ENCODE measurements around the gene METTL27.
"Not testable (repeated sequence)": the region's sequence is repeated elsewhere in the genome, so short reads cannot be mapped to it uniquely, and the experiment has no call there.

The METTL27 gene

DNA sequence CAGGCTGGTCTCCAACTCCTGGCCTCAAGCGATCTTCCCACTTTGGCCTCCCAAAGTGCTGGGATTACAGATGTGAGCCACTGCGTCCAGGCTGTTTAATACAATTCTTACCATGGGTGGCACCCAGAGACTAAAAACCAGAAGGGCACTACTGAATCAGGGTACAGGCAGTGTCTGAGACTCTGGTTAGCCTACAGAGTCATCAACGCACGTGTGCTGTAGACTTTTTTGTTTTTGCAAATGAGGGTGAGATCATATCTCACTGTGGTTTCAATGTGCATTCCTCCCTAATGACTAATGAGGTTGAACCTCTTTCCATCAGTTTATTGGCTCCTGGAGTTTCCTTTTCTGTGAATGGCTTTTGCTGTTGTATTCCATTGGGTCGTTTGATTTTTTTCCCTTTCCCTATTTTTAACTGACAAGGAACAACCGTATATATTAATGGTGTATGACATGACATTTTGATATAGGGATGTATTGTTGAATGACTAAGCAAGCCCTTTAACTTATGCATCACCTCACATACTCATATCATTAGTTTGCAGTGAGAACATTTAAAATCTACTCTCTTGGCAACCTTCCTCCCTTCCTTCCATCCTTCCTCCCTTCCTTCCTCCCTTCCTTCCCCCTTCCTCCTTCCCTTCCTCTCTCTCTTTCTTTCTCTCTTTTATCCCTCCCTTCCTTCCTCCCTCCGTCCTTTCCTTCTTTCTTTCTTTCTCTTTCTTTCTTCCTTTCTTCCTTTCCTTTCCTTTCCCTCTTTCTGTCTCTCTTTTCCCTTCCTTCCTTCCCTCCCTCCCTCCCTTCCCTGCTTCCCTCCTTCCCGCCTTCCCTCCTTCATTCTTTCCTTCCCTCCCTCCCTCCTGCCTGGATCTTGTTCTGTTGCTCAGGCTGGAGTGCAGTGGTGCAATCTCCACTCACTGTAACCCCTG, 9.4 kb upstream of the METTL27 start:
- DNase-seq (ENCODE audit: low spot score in 2 of 2) (no peak), ATAC-seq (peak; percentile 98)
- no peaks in the 10 kb centered on the region for H3K36me3 Mint-ChIP-seq
- peak overlapping the region; percentile 79 for H3K27ac Mint-ChIP-seq
- H3K4me3 Mint-ChIP-seq, result no peak overlapping the region
- no peaks in the 10 kb centered on the region for H3K9me3 Mint-ChIP-seq
- peaks cover 29% of the 10 kb centered on the region for H3K4me1 Mint-ChIP-seq

DNA sequence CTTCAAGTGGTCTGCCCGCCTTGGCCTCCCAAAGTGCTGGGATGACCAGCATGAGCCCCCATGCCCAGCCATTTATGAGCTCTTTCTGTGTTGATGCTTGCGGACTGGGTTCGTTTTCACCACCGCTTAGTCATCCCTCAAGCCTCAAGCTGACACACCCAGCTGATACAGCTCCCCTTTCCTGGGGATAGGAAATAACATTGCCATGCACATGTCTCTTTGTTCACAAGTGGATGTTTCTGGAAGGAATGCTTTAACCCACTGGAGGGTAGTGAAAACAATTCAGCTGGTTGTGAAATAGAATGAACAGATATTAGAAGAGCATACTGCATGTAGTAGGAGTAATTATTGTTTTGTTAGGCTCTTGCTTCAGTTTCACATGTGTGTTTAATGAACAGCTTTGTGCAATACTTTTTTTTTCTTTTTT, 8.5 kb upstream of the METTL27 start:
- Mint-ChIP-seq H3K27ac (peak overlapping the region; percentile 79), H3K4me1 (peaks cover 28% of the 10 kb centered on the region), H3K4me3 (no peak overlapping the region), H3K36me3 (no peaks in the 10 kb centered on the region), H3K9me3 (no peaks in the 10 kb centered on the region)
- no peak for DNase-seq (ENCODE audit: low spot score in 2 of 2)
- no peak for ATAC-seq

DNA sequence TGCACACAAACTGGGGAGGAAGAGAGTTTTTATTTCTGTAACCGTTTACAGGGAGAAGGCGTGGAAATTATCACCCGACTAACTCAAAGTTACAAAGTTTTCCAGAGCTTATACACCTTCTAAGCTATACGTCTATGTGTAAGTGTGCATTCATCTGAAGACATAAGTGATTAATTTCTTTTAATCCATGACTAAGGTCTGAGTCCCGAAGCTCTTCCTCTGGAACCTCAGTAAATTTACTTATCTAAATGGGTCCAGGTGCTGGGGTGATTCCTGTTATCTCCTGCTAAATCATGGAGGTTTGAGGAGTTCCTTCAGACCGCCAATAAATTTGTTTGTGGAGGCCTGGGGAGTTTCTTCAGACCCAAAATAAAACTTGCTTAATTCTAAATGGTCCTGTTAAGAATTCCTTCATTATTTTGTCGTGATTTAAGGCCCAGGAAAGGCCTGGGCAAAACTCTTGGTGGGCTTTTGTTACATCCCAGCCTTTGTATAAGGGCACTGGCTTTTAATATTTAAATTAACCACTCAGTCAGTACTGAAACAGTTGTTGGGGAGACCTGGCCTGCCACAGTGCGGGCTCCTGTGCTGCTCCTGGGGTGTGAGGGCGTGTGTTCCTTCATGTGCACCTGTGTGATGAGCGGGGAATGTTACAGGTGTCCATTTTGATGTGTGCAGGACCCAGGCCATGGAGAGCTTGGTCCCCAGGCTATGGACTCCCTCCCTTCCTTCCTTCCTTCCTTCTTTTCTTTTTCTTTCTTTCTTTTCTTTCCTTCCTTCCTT, 5.8 kb upstream of the METTL27 start:
- Mint-ChIP-seq H3K4me1 (peaks cover 29% of the 10 kb centered on the region), H3K36me3 (no peaks in the 10 kb centered on the region), H3K4me3 (no peak overlapping the region), H3K9me3 (no peaks in the 10 kb centered on the region), H3K27ac (no peak overlapping the region)
- ATAC-seq (no peak), DNase-seq (ENCODE audit: low spot score in 2 of 2) (no peak)

DNA sequence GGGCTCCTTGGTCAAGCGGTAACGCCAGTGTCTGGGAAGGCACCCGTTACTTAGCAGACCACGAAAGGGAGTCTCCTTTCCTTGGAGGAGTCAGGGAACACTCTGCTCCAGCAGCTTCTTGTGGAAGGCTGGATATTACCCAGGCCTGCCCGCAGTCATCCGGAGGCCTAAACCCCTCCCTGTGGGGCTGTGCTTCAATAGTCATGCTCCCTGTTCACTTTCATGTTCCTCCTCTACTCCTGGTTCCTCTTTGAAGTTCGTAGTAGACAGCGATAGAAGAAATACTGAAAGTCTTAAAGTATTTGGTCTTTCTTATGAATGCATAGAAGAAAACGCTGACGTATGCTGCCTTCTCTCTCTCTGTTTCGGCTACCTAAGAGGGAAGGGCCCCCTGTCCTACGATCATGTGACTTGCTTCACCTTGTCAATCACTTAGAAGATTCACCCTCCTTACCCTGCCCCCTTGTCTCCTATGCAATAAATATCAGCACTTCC, 3.4 kb upstream of the METTL27 start:
- H3K36me3 Mint-ChIP-seq; H3K9me3 Mint-ChIP-seq; DNase-seq (ENCODE audit: low spot score in 2 of 2); H3K4me3 Mint-ChIP-seq; H3K27ac Mint-ChIP-seq; ATAC-seq: not testable (repeated sequence)
- H3K4me1 Mint-ChIP-seq, result peaks cover 20% of the 10 kb centered on the region

DNA sequence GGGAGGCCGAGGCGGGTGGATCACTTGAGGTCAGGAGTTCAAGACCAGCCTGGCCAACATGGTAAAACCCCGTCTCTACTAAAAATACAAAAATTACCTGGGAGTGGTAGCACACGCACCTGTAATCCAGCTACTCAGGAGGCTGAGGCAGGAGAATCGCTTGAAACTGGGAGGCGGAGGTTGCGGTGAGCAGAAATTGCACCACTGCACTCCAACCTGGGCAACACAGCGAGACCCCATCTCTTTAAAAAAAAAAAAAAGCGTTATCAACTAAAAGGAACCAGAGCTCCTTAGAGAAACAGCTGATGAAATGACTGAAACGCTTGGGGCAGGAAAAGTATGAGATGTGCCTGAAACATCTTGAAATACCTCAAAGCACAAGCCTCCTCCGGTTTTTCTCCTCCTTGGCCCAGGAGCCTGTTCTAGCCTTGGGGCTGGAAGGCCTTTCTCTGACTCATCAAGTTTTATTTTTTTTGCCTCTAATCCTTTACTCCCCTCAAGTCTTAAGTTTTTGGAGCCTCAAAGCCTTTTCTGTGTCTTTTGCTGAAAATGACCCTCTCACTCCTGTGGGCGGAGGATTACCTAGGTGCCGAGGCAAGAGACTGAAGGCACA, 2.6 kb upstream of the METTL27 start:
- Mint-ChIP-seq H3K4me1 (peaks cover 18% of the 10 kb centered on the region), H3K4me3 (no peak overlapping the region), H3K9me3 (no peaks in the 10 kb centered on the region), H3K36me3 (no peaks in the 10 kb centered on the region), H3K27ac (no peak overlapping the region)
- DNase-seq (ENCODE audit: low spot score in 2 of 2) (no peak), ATAC-seq (no peak)

DNA sequence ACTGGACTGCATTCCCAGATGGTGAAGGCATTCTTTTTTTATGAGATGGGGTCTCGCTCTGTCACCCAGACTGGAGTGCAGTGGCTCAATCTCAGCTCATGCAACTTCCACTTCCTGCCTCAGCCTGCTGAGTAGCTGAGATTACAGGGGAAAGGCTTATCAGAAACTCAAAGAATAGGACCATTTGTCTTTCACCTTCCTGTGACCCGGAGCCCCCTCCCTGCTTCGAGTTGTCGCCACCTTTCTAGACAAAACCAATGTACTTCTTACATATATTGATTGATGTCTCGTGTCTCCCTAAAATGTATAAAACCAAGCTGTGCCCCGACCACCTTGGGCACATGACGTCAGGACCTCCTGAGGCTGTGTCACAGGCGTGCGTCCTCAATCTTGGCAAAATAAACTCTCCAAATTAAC, 1.8 kb upstream of the METTL27 start:
- DNase-seq (ENCODE audit: low spot score in 2 of 2), result no peak
- ATAC-seq, result no peak
- no peaks in the 10 kb centered on the region for H3K9me3 Mint-ChIP-seq
- no peaks in the 10 kb centered on the region for H3K36me3 Mint-ChIP-seq
- H3K27ac Mint-ChIP-seq, result no peak overlapping the region
- no peak overlapping the region for H3K4me3 Mint-ChIP-seq
- peaks cover 18% of the 10 kb centered on the region for H3K4me1 Mint-ChIP-seq

DNA sequence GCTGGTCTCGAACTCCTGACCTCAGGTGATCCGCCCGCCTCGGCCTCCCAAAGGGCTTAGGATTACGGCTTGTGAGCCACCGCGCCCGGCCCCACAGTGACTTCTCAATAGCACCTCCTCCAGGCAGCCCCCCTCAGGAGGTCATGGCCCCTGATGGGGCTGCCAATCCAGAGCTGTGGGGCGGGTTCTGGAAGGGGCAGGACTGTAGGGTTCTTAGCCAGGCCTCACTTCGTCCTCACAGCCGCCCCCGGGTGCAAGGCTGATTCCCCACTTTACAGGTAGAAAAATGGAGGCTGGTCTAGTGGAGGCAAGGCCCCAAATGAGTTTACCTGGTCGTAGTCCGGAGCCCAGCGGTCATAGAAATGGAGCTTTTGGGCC, 638 bp downstream of the METTL27 start:
- no peaks in the 10 kb centered on the region for H3K36me3 Mint-ChIP-seq
- ATAC-seq (no peak), DNase-seq (ENCODE audit: low spot score in 2 of 2) (no peak)
- peak overlapping the region; percentile 72 for H3K4me3 Mint-ChIP-seq
- H3K9me3 Mint-ChIP-seq, result no peaks in the 10 kb centered on the region
- peak overlapping the region; percentile 54 for H3K27ac Mint-ChIP-seq
- peaks cover 18% of the 10 kb centered on the region for H3K4me1 Mint-ChIP-seq

DNA sequence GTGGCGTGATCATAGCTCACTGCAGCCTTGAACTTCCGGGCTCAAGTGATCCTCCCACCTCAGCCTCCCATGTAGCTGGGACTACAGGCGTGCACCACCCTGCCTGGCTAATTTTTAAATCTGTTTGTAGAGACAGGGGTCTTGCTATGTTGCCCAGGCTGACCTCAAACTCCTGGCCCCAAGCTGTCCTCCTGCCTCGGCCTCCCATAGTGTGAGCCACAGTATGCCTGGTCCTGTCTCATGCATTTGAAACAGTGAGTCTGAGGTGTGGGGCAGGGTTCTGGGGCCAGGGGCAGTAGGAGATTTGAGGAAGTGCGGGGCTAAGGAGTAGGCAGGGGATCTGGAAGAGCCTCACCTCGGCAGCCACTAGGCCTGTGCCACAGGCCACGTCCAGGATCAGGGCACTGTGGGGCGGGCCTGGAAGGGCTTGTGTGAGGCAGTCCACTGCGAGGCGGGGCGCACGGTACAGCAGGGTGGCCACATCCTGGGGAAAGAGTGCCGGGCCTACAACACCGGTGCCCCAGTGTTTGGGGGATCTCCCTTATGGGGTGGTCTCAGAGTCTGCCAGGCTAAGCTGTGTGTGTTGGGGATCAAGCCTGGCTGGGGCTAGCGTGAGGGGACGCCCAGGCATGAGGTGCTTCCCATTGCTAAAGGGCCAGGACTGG, 1.5 kb downstream of the METTL27 start:
- Mint-ChIP-seq H3K4me3 (peak overlapping the region; percentile 72), H3K9me3 (no peaks in the 10 kb centered on the region), H3K27ac (no peak overlapping the region), H3K36me3 (no peaks in the 10 kb centered on the region), H3K4me1 (peaks cover 18% of the 10 kb centered on the region)
- no peak for DNase-seq (ENCODE audit: low spot score in 2 of 2)
- no peak for ATAC-seq

DNA sequence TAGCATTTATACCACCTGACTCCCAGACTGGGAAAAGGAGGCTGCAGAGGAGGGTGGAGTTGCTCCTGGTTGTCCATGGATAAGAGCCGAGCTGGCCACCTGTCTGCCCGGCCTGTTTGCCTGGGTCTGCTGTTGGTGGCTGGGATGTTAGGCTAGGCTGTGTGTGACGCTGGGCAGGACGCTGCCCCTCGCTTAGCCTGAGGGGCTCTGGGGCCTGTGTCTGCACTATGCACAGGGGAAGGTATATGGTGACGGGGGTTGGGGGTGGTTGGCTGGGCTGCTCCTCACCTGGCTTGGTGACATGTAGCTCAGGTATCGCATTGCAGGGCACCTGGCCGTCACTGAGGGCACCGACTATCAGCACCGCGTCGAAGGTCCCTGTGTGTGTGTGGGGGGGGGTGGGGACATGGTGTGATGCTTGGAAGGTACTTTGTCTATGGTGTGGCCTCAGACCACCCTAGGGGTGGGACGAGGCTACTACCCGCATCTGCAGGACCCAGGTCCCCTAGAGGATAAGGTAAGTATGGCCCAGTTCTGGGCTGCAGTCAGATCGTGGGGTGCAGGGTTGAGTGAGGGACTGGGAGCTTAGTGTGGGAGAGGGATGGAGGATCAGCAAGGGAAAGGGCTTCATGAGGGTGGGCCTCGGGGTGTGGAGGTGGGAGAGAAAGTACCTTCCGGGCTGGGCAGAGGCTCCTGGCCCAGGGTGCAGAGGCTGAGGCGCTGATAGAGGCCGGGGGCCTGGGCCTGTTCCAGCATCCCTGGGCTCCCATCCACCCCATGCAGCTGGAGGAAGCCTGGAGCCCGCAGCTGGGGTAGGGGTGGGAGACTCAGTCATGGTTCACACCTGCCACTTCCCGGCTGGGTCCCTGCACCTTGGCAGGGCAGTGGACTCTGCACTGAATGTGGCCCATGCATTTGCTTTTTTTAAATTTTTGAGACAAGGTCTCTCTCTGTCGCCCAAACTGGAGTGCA, 2.3 kb downstream of the METTL27 start:
- Mint-ChIP-seq H3K4me3 (no peak overlapping the region), H3K27ac (no peak overlapping the region), H3K4me1 (peaks cover 18% of the 10 kb centered on the region), H3K9me3 (no peaks in the 10 kb centered on the region), H3K36me3 (no peaks in the 10 kb centered on the region)
- DNase-seq (ENCODE audit: low spot score in 2 of 2) (no peak), ATAC-seq (no peak)

DNA sequence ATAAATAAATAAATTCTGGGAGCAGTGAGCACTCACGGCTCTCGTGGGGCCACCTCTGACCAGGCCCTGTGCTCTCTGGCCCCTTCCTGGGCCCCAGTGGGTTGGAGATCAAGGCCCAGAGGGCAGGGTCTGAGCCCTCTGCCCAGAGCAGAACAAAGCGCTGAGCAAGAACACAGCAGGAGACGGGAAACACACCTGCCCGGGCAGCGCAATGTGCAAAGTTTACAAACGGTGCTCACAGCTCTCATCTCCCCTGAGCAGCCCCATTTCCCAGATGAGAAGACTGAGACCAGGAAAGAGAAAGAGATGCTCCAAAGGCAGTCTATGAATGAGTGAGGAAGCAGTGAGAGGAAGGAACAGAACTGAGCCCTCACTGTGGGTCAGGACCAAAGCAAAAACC, 3.0 kb downstream of the METTL27 start:
- Mint-ChIP-seq H3K27ac (no peak overlapping the region), H3K4me1 (peaks cover 16% of the 10 kb centered on the region), H3K9me3 (no peaks in the 10 kb centered on the region), H3K4me3 (no peak overlapping the region), H3K36me3 (no peaks in the 10 kb centered on the region)
- ATAC-seq (no peak), DNase-seq (ENCODE audit: low spot score in 2 of 2) (no peak)

DNA sequence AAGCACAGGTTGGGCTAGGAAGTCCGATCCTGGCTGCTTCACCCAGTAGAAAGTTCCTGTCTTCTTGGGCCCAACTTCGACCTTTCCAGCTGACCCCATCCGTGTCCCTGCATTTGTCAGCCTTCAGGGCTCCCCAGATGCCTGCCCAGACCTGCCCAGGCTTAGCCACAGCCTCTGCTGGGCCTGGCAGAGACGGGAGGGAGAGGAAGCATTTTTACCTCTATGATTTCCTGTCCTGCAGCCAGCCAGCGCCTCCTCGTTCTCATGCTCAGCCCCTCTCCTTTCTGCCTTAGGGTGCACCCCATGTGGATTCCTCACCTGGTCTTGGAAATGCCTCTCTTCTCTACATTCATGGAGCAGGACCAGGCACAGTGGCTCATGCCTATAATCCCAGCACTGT, 3.7 kb downstream of the METTL27 start:
- DNase-seq (ENCODE audit: low spot score in 2 of 2) (no peak), ATAC-seq (no peak)
- no peak overlapping the region for H3K27ac Mint-ChIP-seq
- H3K36me3 Mint-ChIP-seq, result no peaks in the 10 kb centered on the region
- peaks cover 9% of the 10 kb centered on the region for H3K4me1 Mint-ChIP-seq
- no peak overlapping the region for H3K4me3 Mint-ChIP-seq
- no peaks in the 10 kb centered on the region for H3K9me3 Mint-ChIP-seq

DNA sequence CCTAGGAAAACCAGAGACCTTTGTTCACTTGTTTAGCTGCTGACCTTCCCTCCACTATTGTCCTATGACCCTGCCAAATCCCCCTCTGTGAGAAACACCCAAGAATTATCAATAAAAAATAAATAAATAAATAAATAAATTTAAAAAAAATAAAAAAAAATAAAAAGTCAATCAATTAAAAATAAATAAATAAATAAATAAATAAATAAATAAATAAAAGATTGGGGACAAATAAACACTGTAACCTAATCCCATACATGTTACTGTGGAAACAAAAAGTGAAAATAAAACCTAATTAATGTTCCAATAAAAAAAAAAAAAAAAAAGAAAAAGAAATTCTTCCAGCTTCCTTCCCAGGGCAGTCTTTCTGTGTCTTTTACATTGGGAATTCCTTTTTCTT, 5.1 kb downstream of the METTL27 start:
- H3K9me3 Mint-ChIP-seq; H3K4me3 Mint-ChIP-seq; ATAC-seq; H3K27ac Mint-ChIP-seq; DNase-seq (ENCODE audit: low spot score in 2 of 2); H3K4me1 Mint-ChIP-seq; H3K36me3 Mint-ChIP-seq: not testable (repeated sequence)

DNA sequence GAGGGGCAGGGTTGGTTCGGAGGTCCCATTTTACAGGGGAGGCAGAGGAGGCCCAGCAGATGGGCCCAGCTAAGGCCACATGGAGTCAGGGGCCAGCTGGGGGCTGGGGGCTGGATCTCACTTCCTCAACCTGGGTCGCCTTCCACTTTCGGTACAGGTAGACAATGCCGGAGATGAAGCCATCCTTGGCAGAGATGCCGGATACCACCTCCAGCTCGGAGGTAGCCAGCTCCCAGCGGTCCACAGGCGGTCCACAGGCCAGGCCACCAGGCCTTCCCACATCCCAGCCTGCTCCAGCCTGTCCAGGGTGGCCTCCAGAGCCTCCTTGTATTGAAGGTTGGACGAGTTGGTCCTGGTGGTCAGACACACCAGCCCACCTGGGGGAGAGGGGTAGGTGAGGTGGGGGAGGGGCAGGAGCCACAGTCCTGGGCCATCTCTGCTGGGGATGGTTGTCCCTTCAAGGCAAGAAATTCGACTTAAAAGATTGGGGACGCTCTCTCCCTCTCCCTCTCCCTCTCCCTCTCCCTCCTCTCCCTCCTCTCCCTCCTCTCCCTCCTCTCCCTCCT, 7.6 kb downstream of the METTL27 start:
- H3K4me3 Mint-ChIP-seq, result no peak overlapping the region
- H3K9me3 Mint-ChIP-seq, result no peaks in the 10 kb centered on the region
- ATAC-seq (no peak), DNase-seq (ENCODE audit: low spot score in 2 of 2) (no peak)
- no peaks in the 10 kb centered on the region for H3K36me3 Mint-ChIP-seq
- no peak overlapping the region for H3K27ac Mint-ChIP-seq
- no peaks in the 10 kb centered on the region for H3K4me1 Mint-ChIP-seq

Data from stimulated activated effector memory CD8-positive, alpha-beta T cell treated with anti-CD3 and anti-CD28 coated beads, Interleukin-12 subunit alpha, Interleukin-12 subunit beta, amount 100 ng/mL, for 72 hours (primary cell).